Thyroid gland (tissue), 4 donors: Measurements from ENCODE around the gene ELOVL3. TPM values are rescaled to one million over a fixed set of nuclear protein-coding genes. Genes with fewer than 3 reads are reported as not detected.

Experiments
- DNase-seq, 2 donors: peaks; one replicate each; pipeline ENCODE4 v3.0.0-alpha.2; 2019
- H3K27ac ChIP-seq, 3 donors: fragments of 200-600 bp; sonication (generic); 1 replicate in 2 of 3; 2 replicates in 1 of 3; pipeline ENCODE4 v1.5.1; 2016 to 2019; ENCODE audit warnings: mild to moderate bottlenecking in 1 of 3, moderate library complexity in 1 of 3
- H3K27me3 ChIP-seq: fragments of 200-600 bp; sonication (generic); one replicate; pipeline ENCODE4 v1.5.1; 2019
- H3K36me3 ChIP-seq, 2 donors: fragments of 200-600 bp; sonication (generic); one replicate each; pipeline ENCODE4 v1.5.1; 2016 to 2019
- H3K4me1 ChIP-seq, 2 donors: fragments of 200-600 bp; sonication (generic); one replicate each; pipeline ENCODE4 v1.5.1; 2017 to 2019
- H3K4me3 ChIP-seq, 3 donors: fragments of 200-600 bp; sonication (generic); replicated peaks in 1 of 3; 1 replicate in 2 of 3; 2 replicates in 1 of 3; pipeline ENCODE4 v1.5.1; 2016; ENCODE audit warnings: mild to moderate bottlenecking in 1 of 3
- H3K9me3 ChIP-seq: fragments of 200-600 bp; sonication (generic); one replicate; pipeline ENCODE4 v1.5.1; 2017
- CTCF ChIP-seq, 6 experiments: fragments of 200-600 bp in 3 of 6; fragments of 450-650 bp in 3 of 6; sonication (generic) in 3 of 6; IDR thresholded peaks; one replicate each; pipeline ENCODE4 v1.5.1; 2016 to 2019; ENCODE audit warnings: antibody characterized with exemption in 6 of 6, mild to moderate bottlenecking in 2 of 6, inconsistent platforms in 1 of 6, moderate library complexity in 1 of 6
- POLR2A ChIP-seq, 2 donors: fragments of 450-650 bp; IDR thresholded peaks; one replicate each; pipeline ENCODE4 v1.6.1; 2017; ENCODE audit warnings: antibody characterized with exemption in 2 of 2, mild to moderate bottlenecking in 2 of 2, moderate library complexity in 1 of 2
- WGBS, 2 donors: methylation state at CpG; one replicate each; pipeline ENCODE4 v1.1.5; 2017; 5-methylcytosine and 5-hydroxymethylcytosine counted together
- intact Hi-C: fragments of 100-400 bp; cut with DNase I; formaldehyde crosslinking; loops from one replicate; pipeline ENCODE4 v1.15.1; 2023
- total RNA-seq, 4 donors: library from RNA; depleted of rRNA; stranded (reverse); fragments of >200 nt; gene quantifications; one replicate each; pipeline ENCODE4 v1.2.3, GENCODE V29; 2016

Gene ELOVL3
- total RNA-seq, 4 donors from 2014 or later: not detected

- no peak overlapping the region for H3K4me3 ChIP-seq
- DNase-seq: no peak
- WGBS, 2 donors: 47 to 48% methylated on average over 3 of the region's 3 CpGs
- no peak for TF ChIP-seq CTCF (IDR thresholded peaks at IDR 0.05)
- no peak for TF ChIP-seq POLR2A (IDR thresholded peaks at IDR 0.05)
- H3K27ac ChIP-seq: peak overlapping the region in 2 of 3 donors; percentile 60 to 70
- H3K27me3 ChIP-seq: no peaks in the 10 kb centered on the region
- H3K9me3 ChIP-seq: no peaks in the 10 kb centered on the region
- H3K4me1 ChIP-seq: peaks cover 39 to 56% of the 10 kb centered on the region in 2 donors
- H3K36me3 ChIP-seq: no peaks in the 10 kb centered on the region
- intact Hi-C loops: no loop called here
These were observed 42.9 kb downstream of the ELOVL3 start for GRCh38 chr10:102269017-102269416.

GRCh38 chr10:102274062-102274461 is 48.0 kb downstream of the ELOVL3 start:
- Histone ChIP-seq H3K27me3 (no peaks in the 10 kb centered on the region), H3K9me3 (no peaks in the 10 kb centered on the region), H3K36me3 (no peaks in the 10 kb centered on the region), H3K27ac (peak overlapping the region; percentile 2 to 62 (median 51)), H3K4me3 (no peak overlapping the region), H3K4me1 (peaks cover 37 to 54% of the 10 kb centered on the region in 2 donors)
- 30 to 33% methylated on average over 1 of the region's 1 CpG for WGBS, 2 donors
- no peak for TF ChIP-seq CTCF (IDR thresholded peaks at IDR 0.05)
- no peak for TF ChIP-seq POLR2A (IDR thresholded peaks at IDR 0.05)
- peak; percentile 55 to 56 for DNase-seq
- intact Hi-C loops: no loop called here

GRCh38 chr10:102275343-102275742 is 49.2 kb downstream of the ELOVL3 start:
- Histone ChIP-seq H3K36me3 (no peaks in the 10 kb centered on the region), H3K27me3 (no peaks in the 10 kb centered on the region), H3K27ac (peak overlapping the region in 2 of 3 donors; percentile 51 to 62), H3K9me3 (no peaks in the 10 kb centered on the region), H3K4me1 (peaks cover 46 to 58% of the 10 kb centered on the region in 2 donors), H3K4me3 (no peak overlapping the region)
- intact Hi-C loops: no loop called here
- TF ChIP-seq POLR2A (IDR thresholded peaks at IDR 0.05): no peak
- no peak for TF ChIP-seq CTCF (IDR thresholded peaks at IDR 0.05)
- no peak for DNase-seq
- 95% methylated on average over 2 of the region's 2 CpGs for WGBS, 2 donors

GRCh38 chr10:102279104-102279503 is 53.0 kb downstream of the ELOVL3 start:
- intact Hi-C loops: no loop called here
- H3K27me3 ChIP-seq: no peaks in the 10 kb centered on the region
- peak overlapping the region; percentile 67 to 86 (median 82) for H3K27ac ChIP-seq
- H3K36me3 ChIP-seq: no peaks in the 10 kb centered on the region
- peaks cover 40 to 57% of the 10 kb centered on the region in 2 donors for H3K4me1 ChIP-seq
- H3K4me3 ChIP-seq: no peak overlapping the region
- no peaks in the 10 kb centered on the region for H3K9me3 ChIP-seq
- DNase-seq: no peak
- TF ChIP-seq POLR2A (IDR thresholded peaks at IDR 0.05) (no peak), CTCF (IDR thresholded peaks at IDR 0.05) (no peak)

Other genes starting within 250 kb of the ELOVL3 start
- gene ARMH3, start 170.1 kb upstream of the ELOVL3 start, total RNA-seq: 10 to 100 TPM; 14.2 to 21.2 (median 18.3) TPM
- 10 to 100 TPM; 18.7 to 28.5 (median 23.8) TPM for gene HPS6, start 160.9 kb upstream of the ELOVL3 start, total RNA-seq
- 10 to 100 TPM; 49.8 to 67.3 (median 54.8) TPM for gene LDB1, start 105.9 kb upstream of the ELOVL3 start, total RNA-seq
- gene PPRC1, start 93.3 kb upstream of the ELOVL3 start, total RNA-seq: 10 to 100 TPM; 11.7 to 27.5 (median 16.6) TPM
- 10 to 100 TPM; 52.7 to 80.8 (median 65.1) TPM for gene NOLC1, start 73.9 kb upstream of the ELOVL3 start, total RNA-seq
- under 1 TPM in 1 of 4 donors, not detected in 3; 0.45 TPM for gene PITX3, start 15.2 kb downstream of the ELOVL3 start, total RNA-seq
- gene GBF1, start 19.2 kb downstream of the ELOVL3 start, total RNA-seq: 10 to 100 TPM; 34.0 to 68.3 (median 53.5) TPM
- gene NFKB2, start 169.4 kb downstream of the ELOVL3 start, total RNA-seq: 10 to 100 TPM; 12.3 to 26.0 (median 15.3) TPM
- 1 to 10 TPM in 1 of 4 donors, under 1 TPM in 3; 0.24 to 1.1 (median 0.49) TPM for gene PSD, start 192.5 kb downstream of the ELOVL3 start, total RNA-seq
- 10 to 100 TPM; 13.4 to 34.0 (median 27.2) TPM for gene FBXL15, start 194.5 kb downstream of the ELOVL3 start, total RNA-seq
- 10 to 100 TPM; 56.2 to 73.9 (median 62.0) TPM for gene CUEDC2, start 206.3 kb downstream of the ELOVL3 start, total RNA-seq
- gene C10orf95, start 225.2 kb downstream of the ELOVL3 start, total RNA-seq: 1 to 10 TPM; 1.1 to 2.9 (median 1.8) TPM